DMS79 treated with DMSO at 0.1 percent for 48 hours (cell line): ENCODE results near the gene LY6G5C.

Source experiments
- DNase-seq: peaks from one replicate; lab custom pipeline; 2025; lab: John Stamatoyannopoulos, UW

Gene LY6G5C

GRCh38 chr6:31691078-31691463 is 10.2 kb upstream of the LY6G5C start:
- no peak for DNase-seq

- DNase-seq = no peak
Measured at GRCh38 chr6:31690231-31691077, 9.6 kb upstream of the LY6G5C start.

DNA sequence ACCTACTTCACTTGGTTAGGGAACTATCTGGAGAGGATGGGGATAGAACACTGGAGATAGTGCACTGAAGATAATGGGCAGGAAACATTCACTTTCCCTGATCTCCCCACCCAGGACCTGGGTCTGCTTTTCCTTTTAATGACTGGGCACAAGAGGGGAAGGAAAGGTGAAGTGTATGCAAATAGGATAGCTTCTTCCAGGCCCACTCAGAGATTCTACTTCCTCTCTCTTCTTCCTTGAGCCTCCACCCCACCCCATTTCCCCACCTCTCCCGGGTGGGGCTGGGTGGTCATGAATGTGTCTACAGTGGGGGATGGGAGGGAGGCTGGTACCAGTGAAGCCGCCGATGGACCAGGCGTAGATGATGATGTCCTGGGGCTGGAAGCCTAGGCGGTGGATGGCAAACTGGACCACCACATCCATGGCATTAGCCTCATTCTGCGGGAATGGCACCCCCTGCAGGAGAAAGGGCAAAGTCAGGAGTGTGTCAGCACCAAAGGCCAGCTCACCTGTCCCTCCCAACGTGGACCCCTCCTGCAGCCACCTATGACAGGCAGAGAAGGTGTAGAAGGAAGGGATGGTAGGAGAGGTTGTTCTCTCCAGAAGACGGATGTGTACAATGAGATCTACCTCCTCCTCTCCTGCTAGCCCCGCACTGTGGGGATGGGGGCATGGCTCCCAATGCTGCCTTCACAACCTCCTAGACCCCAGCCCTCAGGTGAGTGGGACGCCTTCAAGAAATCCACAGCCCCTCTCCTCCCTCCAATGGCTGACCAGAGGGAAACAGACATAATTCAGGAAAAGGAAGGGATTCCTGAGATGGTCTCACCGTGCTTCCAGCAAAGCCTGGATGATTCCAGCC is 8.6 kb upstream of the LY6G5C start:
- no peak for DNase-seq

GRCh38 chr6:31687860-31688693 is 7.2 kb upstream of the LY6G5C start:
- DNase-seq = no peak

DNA sequence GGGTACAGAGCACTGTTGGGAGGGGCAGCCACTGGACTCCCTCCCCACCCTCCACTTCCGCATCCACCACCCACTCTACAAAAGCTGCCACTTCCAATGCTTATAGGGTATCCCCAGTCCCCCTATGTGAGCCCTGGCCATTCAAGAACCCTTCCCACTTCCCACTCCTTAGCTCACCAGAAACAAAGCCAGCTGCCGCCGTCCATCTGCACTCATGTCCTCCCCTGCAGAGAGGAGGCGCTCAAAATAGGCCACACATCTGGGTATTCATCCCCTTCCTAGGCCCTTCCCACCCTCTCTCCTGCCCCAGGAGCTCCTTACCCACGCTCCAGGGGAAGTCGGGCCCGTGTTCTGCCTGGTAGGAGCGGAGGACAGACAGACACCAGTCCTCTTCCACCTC is 6.5 kb upstream of the LY6G5C start:
- no peak for DNase-seq

- DNase-seq = no peak
Measured at GRCh38 chr6:31686483-31686882, 5.6 kb upstream of the LY6G5C start.

DNA sequence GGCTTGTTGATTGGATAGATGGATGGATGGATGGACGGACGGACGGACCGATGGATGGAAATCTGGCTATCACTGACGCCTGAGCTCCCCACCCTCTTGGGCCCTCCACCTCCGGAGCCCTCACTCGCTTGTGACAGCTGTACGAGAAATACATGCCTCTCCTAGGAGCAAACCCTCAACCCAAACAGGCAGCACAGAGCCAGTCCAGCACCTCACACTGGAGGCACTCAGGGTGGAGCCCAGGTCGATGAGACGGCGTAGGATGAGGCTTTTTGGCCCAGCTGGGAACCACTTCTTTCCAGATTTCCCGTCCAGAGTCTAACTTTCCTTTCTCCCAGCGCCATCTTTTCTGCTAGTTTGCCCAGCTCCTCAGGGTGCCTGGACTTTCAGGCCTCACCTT is 2.7 kb upstream of the LY6G5C start:
- DNase-seq = no peak

DNA sequence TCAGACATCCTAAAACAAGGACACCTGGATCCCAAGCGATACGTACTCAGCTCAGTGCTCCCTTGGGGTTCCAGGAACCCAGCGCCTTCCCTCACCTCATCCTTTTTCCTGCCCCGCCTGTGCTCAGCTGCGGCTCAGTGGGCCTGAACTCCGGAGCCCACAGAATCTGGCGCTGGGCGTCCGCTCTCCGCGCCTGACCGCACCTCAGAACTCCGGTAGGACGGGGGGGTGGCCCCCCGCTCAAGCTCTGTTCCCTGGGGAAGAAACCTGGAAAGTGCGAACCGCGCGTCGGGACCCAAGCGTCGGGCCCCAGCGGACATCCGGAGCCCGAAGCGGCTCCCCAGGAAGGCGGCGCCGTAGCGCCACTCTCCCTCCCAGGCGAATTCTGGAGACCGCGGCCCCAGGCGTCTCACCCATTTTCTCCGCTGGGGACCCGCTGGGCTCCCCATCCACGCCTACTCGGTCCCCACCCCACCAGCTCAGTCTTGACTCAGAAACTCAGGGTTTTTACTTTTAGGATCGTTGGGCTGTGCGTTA is 336 bp upstream of the LY6G5C start:
- DNase-seq = peak; percentile 25

- DNase-seq = no peak
Measured at GRCh38 chr6:31677955-31678354, 2.9 kb downstream of the LY6G5C start.

DNA sequence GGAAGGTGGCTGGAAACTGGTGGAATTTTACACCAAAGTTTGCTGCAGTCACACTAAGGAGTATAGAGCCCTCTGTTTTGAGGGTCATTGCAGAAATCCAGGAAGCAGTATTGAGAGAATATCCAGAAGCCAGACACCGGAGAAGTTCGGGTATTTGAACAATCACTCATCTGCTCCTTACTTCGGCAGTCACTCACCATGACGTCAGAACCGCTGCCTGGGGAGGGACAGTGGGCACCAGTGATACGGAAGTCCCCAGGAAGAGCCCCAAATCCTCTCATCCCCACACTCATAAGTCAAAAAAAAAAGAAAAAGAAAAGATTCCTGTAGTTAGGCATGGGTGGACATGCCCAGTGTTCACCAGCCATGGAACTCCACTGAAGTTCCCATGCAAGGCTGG is 4.0 kb downstream of the LY6G5C start:
- no peak for DNase-seq

DNA sequence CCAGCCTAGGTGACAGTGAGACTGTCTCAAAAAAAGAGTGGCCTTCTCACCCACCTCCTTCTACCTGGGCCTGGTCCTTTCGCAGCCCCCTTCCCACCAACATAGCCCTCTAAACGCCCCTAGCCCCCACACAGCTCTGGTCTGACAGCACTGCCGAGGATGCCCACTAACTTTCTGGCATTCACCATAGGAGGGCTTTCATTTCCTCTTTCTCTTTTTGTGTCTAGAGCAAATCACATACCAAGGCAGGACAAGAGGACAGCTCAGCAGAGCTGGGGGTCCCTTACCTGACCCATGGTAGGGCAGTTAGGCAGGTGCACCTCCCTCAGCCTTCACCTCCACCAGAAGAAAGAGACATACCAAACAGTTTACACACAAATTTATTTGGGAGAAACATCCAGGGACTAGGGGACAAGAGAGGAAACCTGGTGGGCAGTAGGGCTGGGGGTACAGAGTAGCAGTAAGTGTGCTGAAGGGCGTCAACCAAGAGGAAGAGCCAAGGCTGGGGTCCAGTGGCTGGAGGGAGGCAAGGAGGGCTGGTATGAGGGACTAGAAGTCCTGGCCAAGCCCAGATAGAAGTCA is 4.5 kb downstream of the LY6G5C start:
- DNase-seq = no peak

GRCh38 chr6:31669676-31670075 is 11.2 kb downstream of the LY6G5C start, which contains the start of gene LY6G5B:
TSS of gene LY6G5B (plus strand) at chr6:31669976. CDS start at chr6:31670951, 975 bp downstream.
- no peak for DNase-seq

GRCh38 chr6:31666337-31666965 is 14.4 kb downstream of the LY6G5C start:
- no peak for DNase-seq

GRCh38 chr6:31665501-31666336 is 15.1 kb downstream of the LY6G5C start, which contains the start of gene CSNK2B:
TSS of gene CSNK2B (plus strand) at chr6:31666080. CDS start at chr6:31666832, 752 bp downstream.
- DNase-seq = peak; percentile 97

DNA sequence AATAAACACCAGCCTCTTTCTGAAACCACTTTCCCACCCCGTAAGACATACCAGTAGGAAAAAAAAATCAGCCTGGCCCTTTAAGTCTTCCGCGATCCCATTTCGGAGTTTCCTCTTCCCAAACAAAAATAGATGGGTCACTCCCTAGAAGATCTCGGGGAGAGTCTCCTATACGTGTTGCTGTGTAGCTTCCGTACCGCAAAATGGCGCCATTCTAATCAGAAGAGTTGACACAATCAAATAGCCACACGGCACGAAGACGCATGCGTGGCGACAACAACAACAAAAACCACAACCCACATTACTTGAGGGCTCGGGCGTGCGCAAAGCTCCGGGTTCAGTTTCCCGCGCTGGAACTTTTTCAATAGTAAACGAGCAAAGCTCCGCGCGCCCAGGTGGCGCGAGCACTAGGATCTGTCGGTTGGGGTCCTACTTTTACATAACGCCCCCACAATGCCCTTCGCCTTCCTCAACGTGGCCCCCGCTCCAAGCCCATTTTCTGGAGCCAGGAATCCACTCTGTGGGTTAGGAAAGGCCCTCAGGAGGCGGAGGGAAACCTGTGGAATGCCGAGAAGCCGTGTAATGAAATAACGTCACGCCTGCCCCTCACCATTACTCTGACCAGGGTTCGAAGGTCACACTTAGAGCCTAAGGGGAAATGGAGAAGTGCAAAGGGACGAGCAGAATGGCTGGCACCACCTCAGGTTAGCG is 15.9 kb downstream of the LY6G5C start, which contains the start of gene GPANK1:
TSS of gene GPANK1 (minus strand) at position 208 of the 711 bp plus-strand sequence. CDS start 519 bp downstream, outside the sequence.
- DNase-seq = peak; percentile 95

DNA sequence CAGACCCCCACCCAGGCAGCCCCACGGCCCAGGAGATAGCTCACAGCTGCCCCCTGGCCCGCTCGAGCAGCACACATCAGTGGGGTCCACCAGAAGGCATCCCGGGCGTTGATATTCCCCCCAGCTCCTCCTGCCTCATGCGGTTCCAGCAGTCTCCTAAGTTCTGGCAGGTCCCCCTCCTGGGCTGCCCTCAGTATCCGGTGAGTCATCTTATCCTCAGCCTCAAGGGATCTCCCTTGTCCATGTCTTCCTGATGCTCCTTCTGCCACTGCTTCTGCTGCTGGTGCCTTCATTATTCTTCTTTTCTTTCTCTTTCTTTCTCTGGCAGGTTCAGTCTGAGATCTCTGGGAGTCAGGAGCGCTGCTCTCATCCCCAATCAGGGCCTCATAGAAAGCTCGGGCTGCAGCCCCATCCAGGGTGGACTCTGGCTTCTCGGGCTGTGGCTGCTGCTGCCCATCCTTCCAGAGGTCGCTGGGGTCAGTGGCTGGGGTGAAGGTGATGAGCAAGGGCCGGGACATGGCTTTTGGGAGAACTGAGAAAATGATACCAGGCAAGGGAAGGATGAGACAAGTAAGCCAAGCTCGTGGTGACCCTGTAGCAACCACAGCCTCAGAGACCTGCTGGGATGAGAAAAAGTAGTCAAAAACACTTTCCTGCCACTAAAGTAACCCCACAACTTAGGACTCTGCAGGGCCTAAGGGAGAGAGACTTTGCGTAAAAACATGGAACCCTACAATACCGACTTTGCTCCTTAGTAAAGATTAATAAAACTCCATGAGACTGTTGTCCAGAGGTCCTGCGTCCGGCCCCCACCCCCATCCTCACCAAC is 16.7 kb downstream of the LY6G5C start:
- peak; percentile 48 for DNase-seq

DNA sequence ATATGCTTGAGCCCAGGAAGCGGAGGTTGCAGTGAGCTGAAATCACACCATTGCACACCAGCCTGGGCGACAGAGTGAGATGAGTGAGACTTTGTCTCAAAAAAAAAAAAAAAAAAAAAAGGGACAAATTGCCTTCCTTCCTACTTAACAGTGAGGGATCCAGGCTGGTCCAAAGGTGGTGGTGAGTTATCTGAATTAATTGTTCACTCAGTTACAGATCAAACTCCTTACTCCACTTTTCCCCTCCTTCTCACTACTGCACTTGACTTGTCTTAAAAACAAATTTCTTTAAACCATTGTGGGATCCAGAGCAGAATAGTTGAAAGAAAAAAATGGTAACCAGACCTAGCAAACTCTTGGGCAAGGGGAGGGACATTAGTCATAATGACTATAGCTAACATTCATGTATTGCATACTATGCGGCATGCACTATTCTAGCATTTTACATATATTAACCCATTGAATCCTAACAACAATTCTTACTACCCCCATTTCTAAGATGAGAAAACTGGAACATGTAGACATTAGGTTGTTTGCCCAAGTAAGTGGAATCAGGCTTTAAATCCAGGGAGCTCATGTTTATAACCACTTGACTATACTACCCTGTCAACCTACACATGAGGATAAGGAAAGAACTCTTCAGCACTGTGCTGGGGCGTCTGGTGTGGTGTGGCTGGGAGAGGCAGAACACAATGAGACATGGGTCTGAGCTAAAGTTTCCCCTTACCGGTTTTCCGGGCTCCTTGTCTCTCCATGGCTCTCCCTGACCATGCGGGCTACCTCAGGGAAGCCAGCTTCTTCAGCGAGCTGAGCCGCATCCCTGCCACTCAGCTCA is 17.5 kb downstream of the LY6G5C start:
- no peak for DNase-seq
